Smooth muscle cell (in vitro differentiated cells): ENCODE results near the gene P2RX7. TPM values are rescaled to one million over a fixed set of nuclear protein-coding genes. Genes with fewer than 3 reads are reported as not detected.

Experiments used
- DNase-seq: peaks from one replicate; lab custom pipeline; 2025; ENCODE audit not compliant: unreplicated experiment; lab: John Stamatoyannopoulos, UW
- H2AFZ ChIP-seq: fragments of 200-600 bp; sonication (generic); 2 replicates; pipeline ENCODE4 v1.6.0; 2016; ENCODE audit warnings: antibody characterized with exemption, low read depth, mild to moderate bottlenecking
- H3F3A ChIP-seq: fragments of 200-600 bp; sonication (generic); 2 replicates; pipeline ENCODE4 v1.6.0; 2017; ENCODE audit warnings: antibody characterized with exemption, low read depth
- H3K27ac ChIP-seq: fragments of 200-600 bp; sonication (generic); 2 replicates; pipeline ENCODE4 v1.5.1; 2016; ENCODE audit warnings: low read depth, mild to moderate bottlenecking
- H3K27me3 ChIP-seq: fragments of 200-600 bp; sonication (generic); 2 replicates; pipeline ENCODE4 v1.6.1; 2016; ENCODE audit warnings: low read depth, mild to moderate bottlenecking
- H3K36me3 ChIP-seq: fragments of 200-600 bp; sonication (generic); 2 replicates; pipeline ENCODE4 v1.5.1; 2016; ENCODE audit warnings: low read depth
- H3K4me1 ChIP-seq: fragments of 200-600 bp; sonication (generic); 2 replicates; pipeline ENCODE4 v1.5.1; 2016; ENCODE audit warnings: low read depth
- H3K4me2 ChIP-seq: fragments of 200-600 bp; sonication (generic); 2 replicates; pipeline ENCODE4 v1.6.0; 2016; ENCODE audit warnings: mild to moderate bottlenecking
- H3K4me3 ChIP-seq: fragments of 200-600 bp; sonication (generic); 2 replicates; pipeline ENCODE4 v1.5.1; 2016; ENCODE audit warnings: mild to moderate bottlenecking
- H3K79me2 ChIP-seq: fragments of 200-600 bp; sonication (generic); 2 replicates; pipeline ENCODE4 v1.6.0; 2016; ENCODE audit warnings: low read depth, mild to moderate bottlenecking
- H3K9ac ChIP-seq: fragments of 200-600 bp; sonication (generic); 2 replicates; pipeline ENCODE4 v1.6.0; 2016; ENCODE audit warnings: low read depth
- H3K9me3 ChIP-seq: fragments of 200-600 bp; sonication (generic); replicated peaks from 2 replicates; pipeline ENCODE4 v1.5.1; 2016; ENCODE audit warnings: low read depth
- H4K20me1 ChIP-seq: fragments of 200-600 bp; sonication (generic); 2 replicates; pipeline ENCODE4 v1.6.0; 2016; ENCODE audit warnings: low read depth
- CTCF ChIP-seq: fragments of 200-600 bp; sonication (generic); IDR thresholded peaks from 2 replicates; pipeline ENCODE4 v1.5.1; 2017; ENCODE audit warnings: borderline replicate concordance, mild to moderate bottlenecking, antibody characterized with exemption; ENCODE audit not compliant: insufficient read depth, poor library complexity, severe bottlenecking
- WGBS: methylation state at CpG from one replicate; pipeline ENCODE4 v1.1.7; 2016; ENCODE audit warnings: low lambda C conversion rate; 5-methylcytosine and 5-hydroxymethylcytosine counted together
- polyA plus RNA-seq: library from polyadenylated mRNA; unstranded; fragments of >200 nt; fragmentation: Nextera tagmentation; extraction: Ambion mirVana; gene quantifications from 2 replicates; pipeline ENCODE4 v1.2.1, GENCODE V29; 2016
- total RNA-seq: library from RNA; depleted of rRNA; stranded (reverse); fragments of >200 nt; gene quantifications from 2 replicates; pipeline ENCODE4 v1.2.3, GENCODE V29; 2014

The P2RX7 gene
- total and polyA plus RNA-seq, 2 experiments from 2014 or later: 1.1 to 1.6 TPM

GRCh38 chr12:121095544-121096198 lies 37.0 kb upstream of the P2RX7 start:
- no peaks in the 10 kb centered on the region for H3K9me3 ChIP-seq
- TF ChIP-seq CTCF: peak; percentile 84
- peak overlapping the region; percentile 65 for H2AFZ ChIP-seq
- peak overlapping the region; percentile 85 for H3K4me2 ChIP-seq
- no peaks in the 10 kb centered on the region for H3F3A ChIP-seq
- no peaks in the 10 kb centered on the region for H3K27me3 ChIP-seq
- DNase-seq: peak; percentile 51
- H4K20me1 ChIP-seq: no peaks in the 10 kb centered on the region
- no peaks in the 10 kb centered on the region for H3K4me1 ChIP-seq
- H3K9ac ChIP-seq: no peak overlapping the region
- 10% methylated on average over 30 of the region's 33 CpGs for WGBS
- no peaks in the 10 kb centered on the region for H3K79me2 ChIP-seq
- no peaks in the 10 kb centered on the region for H3K36me3 ChIP-seq
- no peak overlapping the region for H3K27ac ChIP-seq
- H3K4me3 ChIP-seq: peak overlapping the region; percentile 47

- Histone ChIP-seq H4K20me1 (no peaks in the 10 kb centered on the region), H3K4me1 (no peaks in the 10 kb centered on the region), H3K27me3 (no peaks in the 10 kb centered on the region), H3K9me3 (no peaks in the 10 kb centered on the region), H2AFZ (no peak overlapping the region), H3K27ac (no peak overlapping the region), H3K36me3 (no peaks in the 10 kb centered on the region), H3K9ac (no peak overlapping the region), H3F3A (no peaks in the 10 kb centered on the region), H3K4me2 (peak overlapping the region; percentile 85), H3K4me3 (peak overlapping the region; percentile 47), H3K79me2 (no peaks in the 10 kb centered on the region)
- DNase-seq: no peak
- WGBS: 41% methylated on average over 11 of the region's 11 CpGs
- no peak for TF ChIP-seq CTCF
Observed at GRCh38 chr12:121096199-121096798, 36.4 kb upstream of the P2RX7 start.

GRCh38 chr12:121099779-121100178 lies 32.9 kb upstream of the P2RX7 start:
- H3K36me3 ChIP-seq: no peaks in the 10 kb centered on the region
- no peaks in the 10 kb centered on the region for H3K9me3 ChIP-seq
- no peaks in the 10 kb centered on the region for H4K20me1 ChIP-seq
- H3K27ac ChIP-seq: no peak overlapping the region
- no peak for DNase-seq
- no peak overlapping the region for H3K4me3 ChIP-seq
- no peaks in the 10 kb centered on the region for H3F3A ChIP-seq
- H3K4me1 ChIP-seq: no peaks in the 10 kb centered on the region
- H3K79me2 ChIP-seq: no peaks in the 10 kb centered on the region
- no peak overlapping the region for H3K4me2 ChIP-seq
- H2AFZ ChIP-seq: no peak overlapping the region
- TF ChIP-seq CTCF: no peak
- H3K9ac ChIP-seq: no peak overlapping the region
- H3K27me3 ChIP-seq: no peaks in the 10 kb centered on the region

- Histone ChIP-seq H3K79me2 (no peaks in the 10 kb centered on the region), H3K9ac (no peak overlapping the region), H3K4me1 (no peaks in the 10 kb centered on the region), H3F3A (no peaks in the 10 kb centered on the region), H3K4me2 (no peak overlapping the region), H2AFZ (no peak overlapping the region), H3K36me3 (no peaks in the 10 kb centered on the region), H3K27me3 (no peaks in the 10 kb centered on the region), H3K4me3 (no peak overlapping the region), H4K20me1 (no peaks in the 10 kb centered on the region), H3K9me3 (no peaks in the 10 kb centered on the region), H3K27ac (no peak overlapping the region)
- no peak for TF ChIP-seq CTCF
- 29% methylated on average over 1 of the region's 1 CpG for WGBS
- no peak for DNase-seq
Observed at GRCh38 chr12:121102307-121102706, 30.4 kb upstream of the P2RX7 start.
